Left cardiac atrium (tissue), 4 donors: ENCODE measurements around the gene PCDHGC5. TPM values are rescaled to one million over a fixed set of nuclear protein-coding genes. Genes with fewer than 3 reads are reported as not detected.

Experiments used
- ATAC-seq, 2 donors: fragments of 200-7000 bp; cut with Tn5 transposase; one replicate each; pipeline ENCODE4 v1.9.1; 2020; ENCODE audit warnings: mild to moderate bottlenecking in 2 of 2, moderate library complexity in 2 of 2
- DNase-seq: peaks from one replicate; pipeline ENCODE4 v3.0.0-alpha.2; 2020
- intact Hi-C, 2 donors: fragments of 100-400 bp; cut with DNase I; formaldehyde crosslinking; loops; one replicate each; pipeline versions ENCODE4 v1.14.1 to v1.15.1; 2022 to 2023
- long read RNA-seq: library from polyadenylated mRNA; unstranded; transcript quantifications from one replicate; pipeline ENCODE4 v2.0.0, GENCODE V29; 2021
- total RNA-seq, 2 donors: library from RNA; stranded (reverse); fragmentation: NEBNext Ultra II Directional; extraction: Animal tissue kit (Norgen Biotek cat#: 25700); gene quantifications; one replicate each; pipeline ENCODE4 v1.2.1, GENCODE V29; 2021
- donor health status: DM: no; HTN: yes; CAD: no.
- donor health status: DM: no; HTN: yes; CAD: no; lungs with severe emphysema.
- donor health status: DM: yes; HTN: yes; CAD: no.
- donor health status: Dilated cardiomyopathy.

Gene PCDHGC5
- total RNA-seq: 1 to 10 TPM in 1 of 2 donors, under 1 TPM in 1; 0.97 to 1.7 TPM
- long read RNA-seq, partial matches to known transcripts: 1 of 1 reads
- long read RNA-seq, other reads (novel, unspliced or antisense): 0 of 1 reads

DNA sequence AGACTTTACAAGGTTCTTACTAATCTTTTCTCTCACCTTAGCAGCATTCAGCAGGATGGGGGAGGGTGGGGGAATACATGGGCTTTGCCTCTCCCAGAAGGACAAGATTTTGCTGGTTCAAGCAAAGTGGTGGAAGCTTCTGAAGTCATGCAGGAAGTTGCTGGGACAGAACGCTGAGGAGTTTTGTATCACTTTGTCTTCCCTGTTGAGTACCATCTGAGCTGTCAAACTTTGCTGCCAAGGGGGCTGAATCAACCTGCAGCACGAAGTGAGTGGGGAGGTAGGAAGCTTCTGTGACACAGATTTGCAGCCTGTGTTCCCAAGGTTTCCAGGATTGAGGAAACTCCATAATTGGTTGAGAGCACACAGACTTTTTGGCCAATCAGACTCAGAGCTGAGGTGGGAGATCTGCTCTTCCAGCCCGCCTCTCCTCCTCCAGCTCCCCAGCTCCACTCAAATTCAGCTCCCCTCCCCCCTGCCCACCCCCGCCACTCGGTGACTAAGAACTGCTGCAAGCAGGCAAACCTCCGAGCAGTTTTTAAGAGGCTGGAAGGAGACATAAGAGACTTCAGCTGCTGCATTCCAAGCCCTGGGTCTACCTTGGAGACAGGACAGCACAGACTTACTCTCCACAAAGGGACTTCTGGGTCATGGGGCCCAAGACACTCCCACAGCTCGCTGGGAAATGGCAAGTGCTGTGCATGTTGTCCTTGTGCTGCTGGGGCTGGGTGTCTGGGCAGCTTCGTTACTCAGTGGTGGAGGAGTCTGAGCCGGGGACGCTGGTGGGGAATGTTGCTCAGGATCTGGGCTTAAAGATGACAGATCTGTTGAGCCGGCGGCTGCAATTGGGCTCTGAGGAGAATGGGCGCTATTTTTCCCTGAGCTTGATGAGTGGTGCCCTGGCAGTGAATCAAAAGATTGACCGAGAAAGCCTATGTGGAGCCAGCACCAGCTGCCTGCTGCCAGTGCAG is at the start of gene PCDHGC5:
TSS of gene PCDHGC5 (plus strand) at position 491 of the 971 bp plus-strand sequence. CDS start at position 651, 160 bp downstream.
- ATAC-seq: peak in 1 of 2 donors; percentile 18
- DNase-seq: no peak
- intact Hi-C loops: no loop called here

DNA sequence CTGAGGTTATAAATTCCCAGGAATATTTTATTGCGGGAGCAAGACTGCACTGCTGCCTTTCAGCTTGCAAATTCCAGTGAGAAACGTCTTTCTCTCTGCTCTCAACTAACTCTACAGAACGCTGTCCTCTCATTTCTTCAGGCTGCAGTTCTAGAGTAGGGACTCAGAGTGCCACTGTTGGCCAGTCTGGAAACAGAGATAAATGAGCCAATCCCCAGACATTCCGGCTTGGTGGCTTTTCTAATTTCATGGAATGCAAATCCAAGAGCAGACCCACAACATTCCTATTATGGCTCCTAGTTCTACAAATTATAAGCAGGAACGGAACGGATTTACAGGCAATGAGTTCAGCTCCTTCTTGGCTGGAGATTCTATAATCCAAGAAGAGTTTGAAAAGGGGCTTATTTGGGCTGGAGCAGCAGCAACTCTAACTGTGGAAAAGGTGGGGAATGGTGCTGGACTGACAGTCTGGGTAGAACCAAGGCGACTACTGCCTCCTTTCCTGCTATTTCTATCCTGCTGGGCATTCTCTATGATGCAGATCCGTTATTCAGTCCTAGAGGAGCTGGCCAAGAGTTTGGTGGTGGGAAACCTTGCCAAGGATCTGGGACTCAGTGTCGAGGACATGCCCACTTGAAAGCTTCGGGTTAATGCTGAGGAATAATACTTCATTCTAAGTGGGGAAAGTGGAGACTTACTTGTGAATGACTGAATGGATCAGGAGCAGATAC is 49.3 kb upstream of the PCDHGC5 start:
- ATAC-seq: no peak

GRCh38 chr5:141440341-141440740 is 48.5 kb upstream of the PCDHGC5 start:
- no peak for ATAC-seq

More for the DNA sequence above, 49.3 kb upstream of the PCDHGC5 start:
- DNase-seq: no peak
- intact Hi-C loops: no loop called here

DNA sequence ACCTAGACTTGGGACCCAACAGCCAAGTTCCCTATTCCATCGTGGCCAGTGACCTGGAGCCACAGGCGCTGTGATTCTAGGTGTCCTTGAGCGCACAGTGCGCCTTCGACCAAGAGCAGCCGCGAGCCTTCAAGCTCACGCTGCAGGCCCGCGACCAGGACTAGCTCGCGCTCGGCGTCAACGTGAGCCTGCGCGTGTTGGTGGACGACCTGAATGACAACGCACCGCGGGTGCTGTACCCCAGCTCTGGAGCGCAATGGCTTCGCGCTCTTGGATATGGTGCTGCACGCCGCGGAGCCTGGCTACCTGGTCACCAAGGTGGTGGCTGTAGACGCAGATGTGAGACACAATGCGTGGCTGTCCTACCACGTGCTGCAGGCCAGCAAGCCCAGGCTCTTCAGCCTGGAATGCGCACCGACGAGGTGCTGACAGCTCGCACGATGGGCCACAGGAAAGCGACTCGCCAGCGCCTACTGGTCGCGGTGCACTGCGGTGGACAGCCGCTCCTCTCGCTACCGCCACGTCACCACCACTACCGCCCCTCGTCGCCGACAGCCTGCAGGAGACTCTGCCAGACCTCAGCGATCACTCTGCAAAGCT is 47.2 kb upstream of the PCDHGC5 start:
- intact Hi-C loops: no loop called here
- ATAC-seq: peak; percentile 57 to 70
- no peak for DNase-seq

More at GRCh38 chr5:141440341-141440740, 48.5 kb upstream of the PCDHGC5 start:
- no peak for DNase-seq
- intact Hi-C loops: no loop called here

DNA sequence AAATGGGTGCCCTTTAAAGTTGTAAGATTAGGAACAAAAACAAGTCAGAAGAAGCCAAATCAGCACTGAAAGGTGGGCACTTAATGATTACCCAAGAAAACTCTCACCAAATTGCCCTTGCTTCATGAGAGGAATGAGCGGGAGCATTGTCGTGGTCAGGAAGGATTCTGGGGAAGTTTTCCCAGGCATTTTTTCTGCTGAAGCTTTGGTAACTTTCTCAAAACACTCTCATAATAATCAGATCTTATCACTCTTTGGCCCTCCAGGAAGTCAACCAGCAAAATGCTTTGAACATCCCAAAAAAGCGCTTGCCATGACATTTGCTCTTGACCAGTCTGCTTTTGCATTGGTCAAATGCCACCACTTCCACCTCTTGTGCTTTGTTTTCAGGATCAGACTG is 23.5 kb upstream of the PCDHGC5 start:
- ATAC-seq (no peak), DNase-seq (no peak)
- intact Hi-C loops: no loop called here

GRCh38 chr5:141475625-141476131 is 13.2 kb upstream of the PCDHGC5 start, which contains the start of gene PCDHGC3:
Gene PCDHGC3 (plus strand): TSS chr5:141475966. CDS start chr5:141476117, 151 bp downstream.
- intact Hi-C loops: loop anchor here in 1 of 2 donors (2.0 to 5.0 kb wide), 2 partner anchors 43 to 47 kb away; no protein-coding TSS in a partner anchor
- ATAC-seq (peak; percentile 99), DNase-seq (peak; percentile 94)

GRCh38 chr5:141476132-141476911 is 12.6 kb upstream of the PCDHGC5 start:
- intact Hi-C loops: loop anchor here in 1 of 2 donors (2.0 to 5.0 kb wide), 2 partner anchors 44 to 46 kb away; no protein-coding TSS in a partner anchor
- peak; percentile 75 for DNase-seq
- ATAC-seq: peak; percentile 62 to 77

DNA sequence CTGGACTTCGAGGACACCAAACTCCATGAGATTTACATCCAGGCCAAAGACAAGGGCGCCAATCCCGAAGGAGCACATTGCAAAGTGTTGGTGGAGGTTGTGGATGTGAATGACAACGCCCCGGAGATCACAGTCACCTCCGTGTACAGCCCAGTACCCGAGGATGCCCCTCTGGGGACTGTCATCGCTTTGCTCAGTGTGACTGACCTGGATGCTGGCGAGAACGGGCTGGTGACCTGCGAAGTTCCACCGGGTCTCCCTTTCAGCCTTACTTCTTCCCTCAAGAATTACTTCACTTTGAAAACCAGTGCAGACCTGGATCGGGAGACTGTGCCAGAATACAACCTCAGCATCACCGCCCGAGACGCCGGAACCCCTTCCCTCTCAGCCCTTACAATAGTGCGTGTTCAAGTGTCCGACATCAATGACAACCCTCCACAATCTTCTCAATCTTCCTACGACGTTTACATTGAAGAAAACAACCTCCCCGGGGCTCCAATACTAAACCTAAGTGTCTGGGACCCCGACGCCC is 11.8 kb upstream of the PCDHGC5 start:
- intact Hi-C loops: loop anchor here in 1 of 2 donors (2.0 to 5.0 kb wide), 2 partner anchors 44 to 45 kb away; no protein-coding TSS in a partner anchor
- ATAC-seq (no peak), DNase-seq (no peak)

- no peak for ATAC-seq
- intact Hi-C loops: loop anchor here in 1 of 2 donors (2.0 to 5.0 kb wide), 2 partner anchors 44 to 45 kb away; no protein-coding TSS in a partner anchor
- DNase-seq: no peak
These were observed 11.1 kb upstream of the PCDHGC5 start for GRCh38 chr5:141477815-141478214.

DNA sequence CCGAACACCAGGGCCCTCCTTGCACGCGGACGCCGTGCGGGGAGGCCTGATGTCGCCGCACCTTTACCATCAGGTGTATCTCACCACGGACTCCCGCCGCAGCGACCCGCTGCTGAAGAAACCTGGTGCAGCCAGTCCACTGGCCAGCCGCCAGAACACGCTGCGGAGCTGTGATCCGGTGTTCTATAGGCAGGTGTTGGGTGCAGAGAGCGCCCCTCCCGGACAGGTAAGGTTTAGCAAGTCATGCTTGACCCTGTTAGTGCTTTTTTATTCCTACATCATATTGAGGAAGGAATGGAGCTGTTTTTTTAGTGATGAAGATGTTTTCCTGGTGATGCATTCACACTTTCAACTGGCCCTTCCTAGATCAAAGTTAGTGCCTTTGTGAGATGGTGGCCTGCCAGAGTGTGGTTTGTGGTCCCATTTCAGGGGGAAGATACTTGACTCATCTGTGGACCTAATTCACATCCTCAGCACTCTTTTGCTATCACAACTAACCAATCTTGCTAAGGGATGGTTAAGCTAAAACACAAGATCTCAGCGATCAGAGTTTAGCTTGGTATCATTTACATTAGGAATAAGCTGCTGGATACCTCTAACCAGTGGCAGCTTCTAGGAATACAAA is 10.4 kb upstream of the PCDHGC5 start:
- DNase-seq: no peak
- no peak for ATAC-seq
- intact Hi-C loops: loop anchor here in 1 of 2 donors (5.0 kb wide), 1 partner anchor 44 kb away; no protein-coding TSS in a partner anchor

GRCh38 chr5:141479776-141480175 is 9.1 kb upstream of the PCDHGC5 start:
- intact Hi-C loops: loop anchor here in 1 of 2 donors (5.0 kb wide), 1 partner anchor 43 kb away; no protein-coding TSS in a partner anchor
- DNase-seq (no peak), ATAC-seq (no peak)

DNA sequence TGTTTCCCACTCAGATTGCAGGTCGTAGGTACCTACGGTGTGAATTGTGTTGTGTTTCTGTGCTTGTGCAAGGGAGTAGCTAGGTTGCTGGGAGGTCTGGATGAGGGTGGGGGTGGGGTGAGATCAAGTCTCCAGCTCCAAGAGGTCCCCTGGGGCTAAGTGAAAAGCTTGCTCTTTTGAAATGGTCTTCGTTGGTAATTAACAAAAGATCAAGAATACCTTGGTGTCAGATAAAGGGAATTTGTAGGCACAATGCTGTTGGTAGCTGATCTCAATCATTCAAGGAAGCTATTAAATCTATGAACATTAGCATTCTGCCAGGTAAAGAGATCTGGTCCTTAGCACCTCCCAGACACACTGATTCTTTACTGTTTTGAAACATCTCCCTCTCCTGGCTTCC is 5.0 kb upstream of the PCDHGC5 start:
- DNase-seq: no peak
- intact Hi-C loops: no loop called here
- no peak for ATAC-seq

DNA sequence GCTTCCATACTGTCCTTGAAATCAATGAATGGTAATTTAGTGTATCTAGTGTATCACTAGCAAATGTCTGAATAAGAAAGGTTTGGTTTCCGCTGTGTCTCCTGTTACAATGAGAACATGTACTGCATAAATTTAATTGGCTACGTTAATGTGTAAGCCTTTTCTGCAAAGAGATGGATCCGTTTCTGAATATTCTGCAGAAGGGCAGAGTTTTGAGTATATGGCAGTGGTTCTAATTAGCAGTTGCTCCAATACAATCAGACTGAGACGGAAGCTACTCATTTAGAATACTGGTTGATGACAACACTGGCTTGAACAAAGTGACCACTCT is 4.6 kb upstream of the PCDHGC5 start:
- no peak for ATAC-seq
- intact Hi-C loops: no loop called here

DNA sequence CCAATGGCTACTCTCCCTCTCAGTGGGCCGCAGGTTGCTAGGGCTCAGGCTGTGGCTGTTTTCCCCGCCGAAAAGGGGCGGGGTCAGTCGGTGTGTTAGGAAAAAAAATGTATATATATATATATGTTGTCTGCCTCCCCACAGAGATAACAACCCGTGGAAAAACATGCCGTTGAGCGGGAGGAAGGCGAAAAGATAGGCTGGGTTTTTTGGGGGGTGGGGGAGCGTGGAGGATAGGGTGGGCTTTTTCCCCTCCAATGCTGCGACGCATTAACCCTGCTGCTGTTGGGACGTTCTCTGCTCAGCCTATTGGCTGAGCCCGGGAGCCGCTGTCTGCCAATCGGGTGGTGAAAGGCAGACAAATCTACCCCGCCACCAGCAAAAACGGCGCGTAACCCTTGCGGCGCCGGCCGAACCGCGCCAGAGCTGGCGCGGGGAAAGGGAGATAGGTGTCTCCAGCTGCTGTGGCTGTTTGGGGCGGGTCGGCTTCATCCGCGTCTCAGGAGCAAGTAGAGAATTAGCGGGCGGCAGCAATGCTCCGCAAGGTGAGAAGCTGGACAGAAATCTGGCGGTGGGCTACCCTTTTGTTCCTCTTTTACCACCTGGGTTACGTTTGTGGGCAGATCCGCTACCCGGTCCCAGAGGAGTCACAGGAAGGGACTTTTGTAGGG is 4.1 kb upstream of the PCDHGC5 start, which contains the start of gene PCDHGC4:
TSS of gene PCDHGC4 (plus strand) at position 390 of the 671 bp plus-strand sequence. CDS start at position 534, 144 bp downstream.
- no peak for DNase-seq
- intact Hi-C loops: no loop called here
- peak; percentile 40 to 56 for ATAC-seq

More for the DNA sequence above, 4.6 kb upstream of the PCDHGC5 start:
- DNase-seq: no peak

GRCh38 chr5:141485321-141486055 is 3.4 kb upstream of the PCDHGC5 start:
- DNase-seq (no peak), ATAC-seq (no peak)
- intact Hi-C loops: no loop called here

GRCh38 chr5:141486091-141486490 is 2.8 kb upstream of the PCDHGC5 start:
- intact Hi-C loops: no loop called here
- no peak for ATAC-seq
- no peak for DNase-seq
